ENCODE results near the gene CAMKK1.
A peak's percentile ranks its signal among the peaks of the same experiment; 100 is the strongest.

Gene CAMKK1

DNA sequence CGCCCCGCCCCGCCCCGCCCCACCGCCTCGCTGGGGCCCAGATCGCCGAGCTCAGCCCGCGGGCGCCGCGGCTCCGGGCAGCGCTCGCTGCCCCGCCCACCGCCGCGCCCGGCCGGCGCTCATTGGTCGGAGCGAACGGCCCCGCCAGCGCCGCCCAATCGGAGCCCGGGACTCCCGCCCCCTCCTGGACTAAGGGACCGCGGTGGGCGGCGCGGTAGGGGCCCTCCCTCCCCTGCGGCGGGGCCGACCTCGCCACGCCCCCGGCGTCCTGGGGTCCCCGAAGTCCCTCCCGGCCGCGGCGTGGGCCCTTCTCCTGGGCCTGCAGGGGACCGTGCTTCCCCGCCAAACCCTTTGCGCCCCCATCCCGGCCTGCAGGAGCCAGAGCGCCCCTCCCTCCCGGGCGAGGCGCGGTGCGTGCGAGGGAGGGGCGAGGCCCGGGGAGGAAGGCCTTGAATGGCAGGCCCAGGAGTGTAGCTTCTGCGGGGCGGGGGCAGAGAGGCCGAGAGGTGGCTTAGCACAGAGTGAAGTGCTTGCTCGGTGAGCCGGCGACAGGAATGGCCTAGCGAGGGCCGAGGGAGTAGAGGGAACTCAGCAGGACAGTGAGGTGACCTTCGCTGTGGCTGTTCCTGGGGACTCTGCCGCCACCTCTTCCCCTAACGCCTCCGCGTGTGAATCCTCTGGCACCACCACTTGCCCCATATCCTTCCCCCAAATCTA lies at the start of gene CAMKK1:
Gene CAMKK1 (minus strand): TSS at position 51 of the 717 bp plus-strand sequence. CDS start 7,366 bp downstream, outside the sequence.
- peak; percentile 94 for DNase-seq

- no peak for DNase-seq
Measured at GRCh38 chr17:3940965-3941698, 48.3 kb upstream of the CAMKK1 start.

DNA sequence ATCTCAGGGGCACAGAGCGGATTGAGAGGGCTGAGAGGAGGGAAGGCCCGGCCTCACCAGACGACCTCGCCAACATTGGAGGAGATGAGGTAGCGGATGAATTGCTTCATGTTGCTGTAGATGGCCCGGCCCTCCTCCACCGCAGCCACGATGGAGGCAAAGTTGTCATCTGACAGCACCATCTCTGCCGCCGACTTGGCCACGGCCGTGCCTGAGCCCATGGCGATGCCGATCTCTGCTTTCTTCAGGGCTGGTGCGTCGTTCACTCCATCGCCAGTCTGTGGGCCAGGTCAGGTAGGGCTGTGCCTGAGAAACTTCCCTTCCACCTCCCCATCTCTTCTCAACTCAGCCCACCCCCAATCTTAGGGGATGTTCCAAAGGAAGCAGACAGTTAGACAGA lies 44.5 kb upstream of the CAMKK1 start:
- DNase-seq, result no peak

- no peak for DNase-seq
Measured at GRCh38 chr17:3935825-3936355, 43.0 kb upstream of the CAMKK1 start.

DNA sequence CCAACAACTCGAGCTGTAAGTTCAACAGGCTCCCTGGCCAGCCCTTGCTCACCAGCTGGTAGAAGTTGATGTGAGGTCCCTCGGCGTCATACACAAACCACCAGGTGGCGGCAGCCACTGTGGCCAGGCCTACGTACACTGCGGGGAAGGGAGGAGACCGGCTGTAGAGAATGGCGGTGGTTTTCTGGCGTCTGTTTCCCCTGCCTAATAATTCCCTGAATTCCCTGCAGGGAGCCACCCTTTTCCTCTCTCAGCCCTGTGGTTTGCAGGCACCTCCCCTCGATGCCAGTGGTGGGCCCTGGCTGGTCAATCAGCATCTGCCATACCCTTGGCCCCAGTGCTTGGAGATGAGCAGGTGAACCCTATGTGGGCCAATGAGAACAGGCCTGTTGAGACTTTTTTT lies 42.3 kb upstream of the CAMKK1 start:
- peak; percentile 25 for DNase-seq

- no peak for DNase-seq
Measured at GRCh38 chr17:3929764-3930163, 36.9 kb upstream of the CAMKK1 start.

GRCh38 chr17:3929181-3929580 lies 36.3 kb upstream of the CAMKK1 start:
- DNase-seq, result no peak

- no peak for DNase-seq
Measured at GRCh38 chr17:3928406-3928805, 35.6 kb upstream of the CAMKK1 start.

- no peak for DNase-seq
Measured at GRCh38 chr17:3927628-3928340, 34.9 kb upstream of the CAMKK1 start.

DNA sequence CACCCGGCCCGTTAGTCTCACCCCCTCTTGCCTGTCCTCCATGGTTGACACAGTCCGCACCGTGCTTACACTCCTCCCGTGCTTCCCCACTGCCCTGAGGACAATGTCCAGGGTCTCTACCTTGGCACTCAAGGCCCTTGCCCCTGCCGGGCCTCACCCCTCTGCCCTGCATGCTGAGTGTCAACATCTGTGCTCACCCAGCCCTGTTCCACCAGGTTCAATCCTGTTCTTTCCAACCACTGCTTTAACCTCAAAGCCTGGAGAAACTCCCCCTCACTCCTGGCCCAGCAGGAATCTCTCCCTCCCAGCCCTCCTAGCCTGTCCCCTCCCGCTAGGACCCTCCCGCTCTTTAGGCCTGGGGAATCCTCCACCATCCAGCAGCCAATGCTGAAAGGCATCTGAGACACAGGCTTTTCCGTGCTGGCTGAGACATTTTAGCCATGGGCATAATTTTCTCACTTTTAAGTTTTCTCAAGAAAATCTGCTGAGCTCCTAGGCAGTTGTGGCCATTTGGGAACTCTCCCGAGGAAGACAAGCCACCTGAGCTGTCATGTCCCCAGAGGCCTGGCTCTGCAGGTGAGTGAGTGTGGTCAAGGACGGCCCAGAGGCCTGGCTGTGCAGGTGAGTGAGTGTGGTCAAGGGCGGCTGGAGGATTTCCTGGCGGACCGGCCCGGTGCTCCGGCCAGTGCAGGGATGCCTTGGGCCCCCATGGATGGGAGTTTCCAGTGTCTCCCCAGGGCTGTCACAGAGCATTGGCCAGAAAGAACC lies 34.2 kb upstream of the CAMKK1 start:
- no peak for DNase-seq

- DNase-seq, result no peak
Measured at GRCh38 chr17:3925684-3926485, 33.0 kb upstream of the CAMKK1 start.

DNA sequence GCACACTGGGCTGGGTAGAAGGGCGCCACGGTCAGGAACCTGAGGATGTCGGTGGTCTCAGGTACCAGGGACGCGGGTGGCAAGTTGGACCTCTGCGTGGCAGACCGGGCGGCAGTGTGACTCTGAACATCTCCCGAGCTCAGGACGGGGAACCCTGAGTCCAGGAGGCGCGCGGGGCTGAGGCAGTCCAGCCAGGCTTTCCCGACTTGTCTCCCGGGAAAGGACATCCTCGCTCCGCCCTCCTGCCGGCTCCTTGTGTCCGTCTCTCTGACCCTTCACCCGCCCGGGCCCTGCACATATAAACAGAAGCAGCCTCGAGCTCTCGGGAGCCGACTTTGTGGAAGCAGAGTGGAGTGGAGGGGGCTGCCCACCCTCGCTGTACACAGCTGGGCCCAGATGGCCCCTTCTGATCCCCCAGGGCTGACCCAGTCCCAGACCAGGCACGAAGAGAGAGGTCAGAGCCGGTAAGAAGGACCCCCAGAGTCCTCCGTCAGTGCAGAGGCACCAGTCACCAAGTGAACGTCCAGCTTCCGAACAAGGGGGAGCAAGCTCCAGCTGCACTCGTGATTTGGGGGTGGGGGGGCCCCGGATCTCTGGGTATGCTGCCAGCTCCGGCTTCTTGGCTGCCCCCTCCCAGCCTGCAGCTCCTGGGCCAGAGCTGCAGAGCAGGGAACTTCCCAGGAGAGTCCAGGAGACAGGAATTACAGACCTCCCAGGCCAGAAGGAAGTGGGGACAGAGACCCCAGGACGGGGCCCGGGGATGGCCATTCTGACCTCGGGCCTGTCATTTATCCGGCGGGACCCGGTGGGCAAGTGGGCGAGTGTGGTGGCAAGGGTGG lies 31.9 kb upstream of the CAMKK1 start:
- no peak for DNase-seq

DNA sequence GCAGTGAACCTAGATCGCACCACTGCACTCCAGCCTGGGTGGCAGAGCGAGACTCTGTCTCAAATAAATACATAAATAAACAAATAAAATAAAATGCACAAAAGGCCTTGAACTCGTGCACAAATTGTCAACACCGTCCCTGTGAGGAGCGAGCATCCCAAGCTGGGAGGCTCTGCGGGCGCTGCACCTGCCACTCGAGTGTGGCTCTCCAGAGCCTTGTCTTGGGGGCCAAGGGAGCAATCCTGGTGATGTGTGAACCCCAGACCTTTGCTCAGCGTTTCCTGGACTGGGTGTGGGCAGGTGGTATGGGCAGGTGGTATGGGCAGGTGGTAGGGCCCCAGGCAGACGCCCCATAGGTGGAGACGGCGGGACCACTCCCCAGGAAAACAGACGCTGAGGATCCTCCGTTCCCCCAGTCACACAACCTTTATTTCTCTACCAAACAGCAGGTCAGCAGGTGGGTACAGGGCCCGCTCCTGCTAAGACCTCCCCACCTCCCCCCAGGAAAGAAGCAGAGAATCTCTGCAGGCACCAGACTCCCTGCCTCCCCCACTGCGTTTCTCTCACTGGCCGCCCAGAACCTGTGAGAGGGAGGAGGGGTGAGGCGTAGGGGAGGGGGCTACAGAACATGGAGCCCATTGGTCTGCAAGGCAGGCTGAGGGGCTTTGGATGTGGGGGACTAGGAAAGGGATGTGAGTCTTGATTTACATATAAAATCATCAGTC lies 30.8 kb upstream of the CAMKK1 start:
- DNase-seq, result no peak

DNA sequence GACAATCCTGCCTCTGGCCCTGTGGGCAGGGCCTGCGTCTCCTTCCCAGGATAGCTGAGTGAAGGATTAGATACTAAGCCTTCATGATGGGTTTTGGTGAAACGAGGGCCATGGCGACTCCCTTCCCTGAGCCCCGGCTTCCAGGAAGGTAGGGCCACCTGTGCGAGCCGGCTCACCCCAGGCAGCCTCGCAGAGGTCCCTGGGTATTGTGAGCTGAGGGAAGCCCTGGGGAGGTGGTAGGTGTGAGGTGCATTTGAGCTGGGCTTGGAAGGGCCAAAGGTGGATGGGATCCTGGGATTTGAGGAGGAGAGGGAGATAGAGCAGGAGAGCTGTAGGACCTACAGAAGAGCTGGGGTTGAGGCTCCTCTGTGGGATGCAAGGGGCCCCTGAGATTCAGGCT lies 29.9 kb upstream of the CAMKK1 start:
- no peak for DNase-seq

DNA sequence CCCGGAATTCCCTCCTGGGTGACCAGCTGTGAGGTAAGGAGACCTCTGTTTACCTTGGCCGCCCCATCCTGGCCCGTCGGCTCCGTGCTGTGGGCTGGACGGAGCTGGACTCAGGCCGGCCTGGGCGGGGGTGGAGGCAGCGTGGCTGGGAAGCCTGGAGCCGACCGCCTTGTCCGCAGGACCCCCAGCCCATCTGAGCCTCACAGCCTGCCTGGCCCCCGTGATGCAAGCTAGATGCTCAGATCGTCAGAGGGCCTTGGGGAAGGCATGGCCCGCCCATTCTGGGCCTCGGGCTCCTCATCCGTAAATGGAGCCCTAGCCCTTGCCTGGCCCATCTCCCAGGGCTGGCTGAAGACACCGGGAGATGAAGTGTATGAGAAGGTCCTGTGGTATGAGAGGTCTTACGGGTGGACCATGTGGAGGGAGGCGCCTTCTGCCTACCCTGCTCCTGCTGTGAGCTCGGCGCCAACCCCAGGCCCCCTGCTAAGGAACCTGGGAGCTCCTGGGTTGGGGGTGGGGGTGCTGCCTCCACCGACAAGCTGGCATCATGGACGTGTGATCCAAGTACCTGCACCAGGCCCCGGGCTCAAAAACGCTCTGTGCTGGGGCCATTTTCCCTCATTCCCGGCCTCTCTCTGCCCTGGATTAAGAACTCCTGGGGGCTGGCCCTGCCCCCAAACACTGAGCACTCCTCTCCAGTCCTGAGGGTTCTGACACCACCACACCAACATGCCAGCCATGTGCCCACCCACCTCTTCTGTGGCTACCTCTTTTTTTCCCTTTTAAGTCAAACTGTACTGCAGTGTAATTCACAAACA lies 28.9 kb upstream of the CAMKK1 start:
- no peak for DNase-seq

DNA sequence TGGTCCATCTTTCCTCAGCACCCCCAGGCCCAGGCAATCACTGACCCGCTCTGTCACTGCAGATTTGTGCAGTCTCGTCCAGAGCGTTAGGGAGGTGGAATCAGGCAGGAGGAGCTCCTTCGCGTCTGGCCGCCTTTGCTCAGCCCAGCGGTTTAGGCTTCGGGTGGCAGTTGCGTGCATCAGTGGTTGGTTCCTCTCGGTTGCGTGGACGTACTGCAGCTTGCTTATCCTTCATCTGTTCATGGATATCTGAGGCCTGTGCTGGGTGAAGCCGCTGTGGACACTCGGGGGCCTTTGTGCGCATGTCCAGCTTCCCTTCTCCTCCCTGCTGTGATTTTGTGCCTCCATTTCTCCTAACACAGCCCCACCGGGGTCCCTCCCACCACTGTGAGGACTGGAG lies 28.2 kb upstream of the CAMKK1 start:
- DNase-seq, result no peak

DNA sequence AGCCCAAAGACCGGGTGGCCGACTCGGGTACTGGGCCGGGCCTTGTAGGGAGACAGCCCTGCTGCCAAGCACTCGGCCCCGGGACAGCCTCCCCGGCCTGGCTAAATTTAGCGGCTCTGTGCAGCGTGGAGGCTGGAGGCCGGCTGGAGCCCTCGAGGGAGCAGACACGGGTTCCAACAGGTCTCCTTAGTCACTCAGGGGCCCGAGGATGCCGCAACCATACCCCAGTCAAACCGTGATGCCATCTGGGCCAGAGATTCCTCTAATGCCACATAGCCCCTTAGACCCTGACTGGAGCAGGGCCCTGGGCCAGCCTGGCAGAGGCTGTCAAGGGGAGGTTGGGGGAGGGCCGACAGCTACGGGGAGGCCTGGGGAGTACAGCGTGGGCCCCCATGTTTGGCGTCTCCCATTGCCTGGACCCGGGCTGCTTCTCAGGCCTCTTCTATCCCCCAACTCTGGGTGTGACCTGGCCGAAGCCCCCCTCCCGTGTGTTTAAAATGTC lies 26.3 kb upstream of the CAMKK1 start:
- no peak for DNase-seq

- DNase-seq, result no peak
Measured at GRCh38 chr17:3918372-3919122, 25.7 kb upstream of the CAMKK1 start.
